Upper lobe of left lung (tissue), 6 donors: Measurements from ENCODE around the gene MORN1. TPM values are rescaled to one million over a fixed set of nuclear protein-coding genes. Genes with fewer than 3 reads are reported as not detected.

Experiments used
- ATAC-seq, 2 donors: fragments of 200-7000 bp; cut with Tn5 transposase; one replicate each; pipeline ENCODE4 v1.9.1; 2022; ENCODE audit warnings: mild to moderate bottlenecking in 2 of 2, moderate library complexity in 2 of 2; ENCODE audit not compliant: low FRiP score in 2 of 2
- DNase-seq, 2 donors: peaks; one replicate each; pipeline ENCODE4 v3.0.0-alpha.2; 2019 to 2020
- H3K27ac ChIP-seq, 4 donors: fragments of 200-600 bp; sonication (generic); one replicate each; pipeline ENCODE4 v1.5.1; 2016 to 2019
- H3K27me3 ChIP-seq, 4 donors: fragments of 200-600 bp; sonication (generic); one replicate each; pipeline ENCODE4 v1.5.1; 2017 to 2019
- H3K36me3 ChIP-seq, 4 donors: fragments of 200-600 bp; sonication (generic); one replicate each; pipeline ENCODE4 v1.5.1; 2016 to 2019
- H3K4me1 ChIP-seq, 4 donors: fragments of 200-600 bp; sonication (generic); one replicate each; pipeline ENCODE4 v1.5.1; 2018 to 2019
- H3K4me3 ChIP-seq, 4 donors: fragments of 200-600 bp; sonication (generic); one replicate each; pipeline ENCODE4 v1.5.1; 2017 to 2019; ENCODE audit warnings: mild to moderate bottlenecking in 2 of 4, moderate library complexity in 1 of 4
- H3K9me3 ChIP-seq, 4 donors: fragments of 200-600 bp; sonication (generic); one replicate each; pipeline ENCODE4 v1.5.1; 2018 to 2019
- EP300 ChIP-seq, 4 donors: sonication (generic); formaldehyde crosslinking; IDR thresholded peaks; one replicate each; pipeline ENCODE4 v1.5.1; 2017; ENCODE audit warnings: antibody characterized with exemption in 4 of 4, control low read depth in 2 of 4
- POLR2A ChIP-seq, 4 donors: fragments of 450-650 bp; IDR thresholded peaks; one replicate each; pipeline ENCODE4 v1.5.1; 2016 to 2017; ENCODE audit warnings: antibody characterized with exemption in 4 of 4, mild to moderate bottlenecking in 2 of 4
- POLR2AphosphoS5 ChIP-seq, 2 donors: sonication (generic); formaldehyde crosslinking; IDR thresholded peaks; one replicate each; pipeline ENCODE4 v1.5.1; 2017; ENCODE audit warnings: antibody characterized with exemption in 2 of 2
- WGBS, 2 donors: methylation state at CpG; one replicate each; pipeline ENCODE4 v1.1.5; 2017 to 2018; 5-methylcytosine and 5-hydroxymethylcytosine counted together
- total RNA-seq, 6 donors: library from RNA; depleted of rRNA in 4 of 6; stranded (reverse); fragments of >200 nt in 4 of 6; gene quantifications; one replicate each; pipeline versions ENCODE4 v1.1.0 to v1.2.1, GENCODE V29; 2016 to 2021
- TF ChIP-seq, protein P1 (sequence below), 6 experiments: fragments of 450-650 bp in 4 of 6; fragments of 200-600 bp in 2 of 6; sonication (generic) in 2 of 6; IDR thresholded peaks; one replicate each; pipeline ENCODE4 v1.5.1; 2016 to 2019; ENCODE audit warnings: antibody characterized with exemption in 6 of 6
- donor health status: DM: no; HTN: no; CAD: no; lungs with moderate emphysema.
- donor health status: DM: no; HTN: yes; CAD: no; lungs with severe emphysema.

The MORN1 gene
- total RNA-seq, 6 donors from 2014 or later = 8.5 to 23.4 (median 14.6) TPM

DNA sequence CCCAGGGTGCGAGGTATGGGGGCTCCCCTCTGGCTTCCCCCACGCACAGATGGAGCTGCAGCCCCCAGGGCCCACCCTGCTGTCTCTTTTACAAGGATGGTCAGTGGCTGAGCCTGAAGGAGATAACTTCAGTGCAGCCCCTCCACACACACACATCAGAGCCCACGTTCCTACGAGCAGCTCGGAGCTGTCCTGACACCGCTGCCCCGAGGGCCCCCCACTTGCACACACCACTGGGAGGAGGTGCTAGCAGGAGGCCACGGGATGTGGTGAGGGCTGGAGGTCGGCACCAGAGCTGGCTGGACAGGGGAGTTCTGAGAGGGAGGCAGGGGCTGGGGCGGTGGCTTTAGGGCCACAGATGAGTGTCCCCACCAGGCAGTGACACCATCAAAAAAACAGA, 53.9 kb downstream of the MORN1 start:
- H3K36me3 ChIP-seq = no peaks in the 10 kb centered on the region
- DNase-seq = peak in 1 of 2 donors; percentile 52
- TF ChIP-seq EP300 (IDR thresholded peaks at IDR 0.05) (no peak), POLR2A (IDR thresholded peaks at IDR 0.05) (no peak), POLR2AphosphoS5 (IDR thresholded peaks at IDR 0.05) (no peak)
- TF ChIP-seq, protein P1, sequence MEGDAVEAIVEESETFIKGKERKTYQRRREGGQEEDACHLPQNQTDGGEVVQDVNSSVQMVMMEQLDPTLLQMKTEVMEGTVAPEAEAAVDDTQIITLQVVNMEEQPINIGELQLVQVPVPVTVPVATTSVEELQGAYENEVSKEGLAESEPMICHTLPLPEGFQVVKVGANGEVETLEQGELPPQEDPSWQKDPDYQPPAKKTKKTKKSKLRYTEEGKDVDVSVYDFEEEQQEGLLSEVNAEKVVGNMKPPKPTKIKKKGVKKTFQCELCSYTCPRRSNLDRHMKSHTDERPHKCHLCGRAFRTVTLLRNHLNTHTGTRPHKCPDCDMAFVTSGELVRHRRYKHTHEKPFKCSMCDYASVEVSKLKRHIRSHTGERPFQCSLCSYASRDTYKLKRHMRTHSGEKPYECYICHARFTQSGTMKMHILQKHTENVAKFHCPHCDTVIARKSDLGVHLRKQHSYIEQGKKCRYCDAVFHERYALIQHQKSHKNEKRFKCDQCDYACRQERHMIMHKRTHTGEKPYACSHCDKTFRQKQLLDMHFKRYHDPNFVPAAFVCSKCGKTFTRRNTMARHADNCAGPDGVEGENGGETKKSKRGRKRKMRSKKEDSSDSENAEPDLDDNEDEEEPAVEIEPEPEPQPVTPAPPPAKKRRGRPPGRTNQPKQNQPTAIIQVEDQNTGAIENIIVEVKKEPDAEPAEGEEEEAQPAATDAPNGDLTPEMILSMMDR (IDR thresholded peaks at IDR 0.05) = no peak
- no peaks in the 10 kb centered on the region for H3K4me1 ChIP-seq
- no peak overlapping the region for H3K4me3 ChIP-seq
- ATAC-seq = no peak
- H3K27ac ChIP-seq = no peak overlapping the region
- H3K27me3 ChIP-seq = no peaks in the 10 kb centered on the region
- H3K9me3 ChIP-seq = no peaks in the 10 kb centered on the region
- 58 to 81% methylated on average over 5 to 10 of the region's 10 CpGs for WGBS, 2 donors

DNA sequence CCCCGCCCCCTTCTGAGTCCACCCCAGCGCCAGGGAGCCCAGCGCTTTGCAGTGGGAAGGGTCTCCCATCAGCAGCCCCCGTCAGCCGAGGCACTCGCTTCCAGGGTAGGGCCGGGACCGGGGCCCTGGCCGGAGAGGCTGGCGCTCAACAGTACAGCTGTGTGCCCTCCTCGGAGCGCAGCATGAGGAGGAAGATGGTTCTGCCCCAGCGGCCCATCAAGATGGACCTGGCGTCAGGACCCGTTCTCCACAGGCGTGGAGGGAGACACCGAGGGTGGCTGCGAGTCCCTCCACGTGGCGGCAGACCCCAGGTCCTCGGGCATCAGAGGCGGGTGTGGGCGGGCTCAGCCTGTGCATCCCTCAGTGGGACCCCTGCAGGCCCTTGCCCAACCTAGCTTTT, 54.3 kb downstream of the MORN1 start:
- TF ChIP-seq EP300 (IDR thresholded peaks at IDR 0.05) = no peak
- TF ChIP-seq POLR2AphosphoS5 (IDR thresholded peaks at IDR 0.05) = no peak
- TF ChIP-seq POLR2A (IDR thresholded peaks at IDR 0.05) = no peak
- TF ChIP-seq, protein P1 (IDR thresholded peaks at IDR 0.05) = no peak
- 88 to 93% methylated on average over 13 to 15 of the region's 23 CpGs for WGBS, 2 donors
- Histone ChIP-seq H3K36me3 (no peaks in the 10 kb centered on the region), H3K9me3 (no peaks in the 10 kb centered on the region), H3K4me3 (no peak overlapping the region), H3K27ac (no peak overlapping the region), H3K4me1 (no peaks in the 10 kb centered on the region), H3K27me3 (no peaks in the 10 kb centered on the region)
- ATAC-seq (no peak), DNase-seq (peak in 1 of 2 donors; percentile 63)

DNA sequence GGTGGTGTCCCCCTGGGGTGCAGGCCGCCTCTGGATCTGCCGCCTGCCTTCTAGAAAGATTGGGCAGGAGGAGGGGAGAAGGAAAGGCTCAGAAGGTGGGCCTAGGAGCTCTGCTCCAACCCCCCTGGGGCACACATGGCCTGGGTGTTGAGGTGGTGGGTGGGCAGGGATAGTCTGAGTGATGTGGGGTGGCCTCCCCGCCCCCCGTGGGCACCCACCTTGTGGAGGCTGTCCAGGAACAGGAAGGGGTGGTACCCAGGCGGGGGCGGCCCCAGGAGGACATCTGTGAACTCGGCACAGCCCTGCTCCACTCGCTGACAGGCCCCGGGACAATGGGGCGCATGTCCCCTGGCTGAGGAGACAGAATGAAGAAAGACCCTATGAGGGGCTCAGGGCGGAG, 54.9 kb downstream of the MORN1 start:
- DNase-seq = peak in 1 of 2 donors; percentile 70
- ATAC-seq = no peak
- H3K9me3 ChIP-seq = no peaks in the 10 kb centered on the region

DNA sequence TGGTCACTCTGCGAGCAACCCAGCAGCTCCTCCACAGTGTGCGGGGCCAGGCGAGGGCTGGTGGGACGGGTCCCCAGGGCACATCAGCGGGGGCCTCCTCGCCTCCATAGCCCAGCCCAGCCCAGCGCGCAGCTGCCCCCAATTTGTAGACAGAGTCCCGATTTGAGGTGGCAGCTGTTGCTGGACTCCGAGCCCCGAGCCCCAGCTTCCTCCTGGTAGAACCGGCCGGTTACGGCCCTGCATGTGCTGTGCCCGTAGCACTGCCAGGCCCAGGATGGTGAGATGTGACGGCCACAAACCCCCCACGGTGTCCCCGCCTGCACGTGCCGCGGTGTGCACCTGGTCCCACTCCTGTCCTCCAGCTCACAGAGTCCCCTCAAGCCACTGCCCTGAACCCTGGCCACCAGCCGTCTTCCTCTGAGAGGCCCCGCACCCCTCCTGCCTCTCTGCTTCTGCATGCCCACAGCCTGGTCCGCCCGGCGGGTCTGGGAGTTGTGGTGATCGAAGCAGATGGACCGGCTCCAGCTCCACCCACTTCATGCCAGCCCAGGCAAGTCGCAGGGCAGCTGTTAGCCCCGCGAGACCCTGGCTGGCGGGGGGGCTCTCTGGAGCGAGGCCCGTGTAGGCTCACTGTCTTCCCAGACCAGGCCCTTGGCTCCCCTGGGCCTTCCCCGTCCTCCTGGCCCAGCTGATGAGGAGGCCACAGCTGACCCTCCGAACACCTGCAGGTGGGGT, 55.5 kb downstream of the MORN1 start:
- Histone ChIP-seq H3K9me3 (no peaks in the 10 kb centered on the region), H3K27ac (no peak overlapping the region), H3K36me3 (no peaks in the 10 kb centered on the region), H3K4me1 (peaks cover 1 to 6% (median 3%) of the 10 kb centered on the region in 4 donors), H3K4me3 (no peak overlapping the region), H3K27me3 (no peaks in the 10 kb centered on the region)
- DNase-seq (peak in 1 of 2 donors; percentile 75), ATAC-seq (no peak)
- TF ChIP-seq, protein P1 (IDR thresholded peaks at IDR 0.05) = no peak
- TF ChIP-seq EP300 (IDR thresholded peaks at IDR 0.05) (no peak), POLR2A (IDR thresholded peaks at IDR 0.05) (no peak), POLR2AphosphoS5 (IDR thresholded peaks at IDR 0.05) (no peak)
- 84 to 93% methylated on average over 6 to 28 of the region's 36 CpGs for WGBS, 2 donors

More for the DNA sequence above, 54.9 kb downstream of the MORN1 start:
- TF ChIP-seq POLR2A (IDR thresholded peaks at IDR 0.05) = no peak
- TF ChIP-seq, protein P1 (IDR thresholded peaks at IDR 0.05) = no peak
- TF ChIP-seq POLR2AphosphoS5 (IDR thresholded peaks at IDR 0.05) = no peak
- TF ChIP-seq EP300 (IDR thresholded peaks at IDR 0.05) = no peak
- H3K4me3 ChIP-seq = no peak overlapping the region
- H3K27ac ChIP-seq = no peak overlapping the region
- no peaks in the 10 kb centered on the region for H3K4me1 ChIP-seq
- no peaks in the 10 kb centered on the region for H3K36me3 ChIP-seq
- 83% methylated on average over 11 of the region's 11 CpGs for WGBS, 2 donors
- H3K27me3 ChIP-seq = no peaks in the 10 kb centered on the region
